ENCODE measurements around the gene TNC.

The TNC gene

GRCh38 chr9:115103746-115104477, 14.0 kb downstream of the TNC start:
- DNase-seq (ENCODE audit: low read depth, low spot score): no peak

GRCh38 chr9:115099901-115100300, 18.1 kb downstream of the TNC start:
- peak; percentile 66 for DNase-seq (ENCODE audit: low read depth, low spot score)

DNA sequence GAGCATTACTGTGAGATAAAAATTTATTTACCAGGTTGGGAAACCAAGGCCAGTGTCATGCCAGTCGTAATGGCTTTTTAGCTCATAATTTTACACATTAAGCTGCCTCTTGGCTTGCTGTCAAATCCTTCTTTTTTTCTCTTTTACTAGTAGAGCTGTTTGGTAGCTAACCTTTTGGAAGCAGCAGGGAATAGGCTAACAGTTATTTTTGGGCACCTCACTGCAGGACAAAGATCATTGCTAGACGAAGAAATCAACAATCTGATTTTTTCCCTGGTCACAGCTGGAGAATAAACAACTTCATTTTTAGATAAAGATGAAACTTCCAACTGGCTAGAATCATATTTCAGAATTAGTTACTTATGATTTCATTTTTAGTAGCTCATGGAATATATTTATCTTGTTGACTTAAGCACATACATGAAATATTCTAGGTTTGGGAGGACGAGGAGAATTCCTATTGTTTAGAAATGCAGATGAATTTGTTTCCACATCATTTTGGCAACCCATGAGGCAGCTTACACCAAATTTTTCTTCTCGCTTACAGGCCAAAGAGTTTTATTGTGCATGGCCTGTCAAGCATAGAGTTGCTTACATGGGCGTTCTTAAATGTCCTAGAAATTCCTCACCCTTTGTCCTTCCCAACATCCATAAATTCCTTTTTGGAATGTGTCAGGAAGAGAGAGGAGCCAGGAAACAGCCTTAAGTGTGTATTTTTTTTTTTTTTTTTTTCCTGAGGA, 19.6 kb downstream of the TNC start:
- DNase-seq (ENCODE audit: low read depth, low spot score): no peak

DNA sequence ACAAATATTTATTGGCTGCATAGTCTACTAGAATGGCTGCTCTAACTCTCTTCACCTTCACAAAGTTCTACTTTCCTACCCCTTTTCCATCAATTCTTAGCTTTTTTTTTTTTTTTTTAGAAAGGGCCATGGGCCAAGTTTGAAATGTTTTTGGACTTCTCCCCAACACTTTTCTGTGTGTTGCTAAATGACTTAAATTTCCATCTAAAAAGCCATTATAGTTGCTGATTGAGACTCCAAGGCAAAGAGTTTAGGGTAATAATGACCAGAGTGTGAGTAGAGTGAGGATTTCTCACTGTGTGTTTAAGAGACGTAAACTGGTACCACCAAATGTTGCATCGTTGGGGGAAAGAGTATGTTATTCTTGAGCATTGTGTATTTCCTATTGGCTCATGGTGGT, 24.4 kb downstream of the TNC start:
- DNase-seq (ENCODE audit: low read depth, low spot score): no peak

GRCh38 chr9:115090486-115090885, 27.5 kb downstream of the TNC start:
- DNase-seq (ENCODE audit: low read depth, low spot score): no peak

DNA sequence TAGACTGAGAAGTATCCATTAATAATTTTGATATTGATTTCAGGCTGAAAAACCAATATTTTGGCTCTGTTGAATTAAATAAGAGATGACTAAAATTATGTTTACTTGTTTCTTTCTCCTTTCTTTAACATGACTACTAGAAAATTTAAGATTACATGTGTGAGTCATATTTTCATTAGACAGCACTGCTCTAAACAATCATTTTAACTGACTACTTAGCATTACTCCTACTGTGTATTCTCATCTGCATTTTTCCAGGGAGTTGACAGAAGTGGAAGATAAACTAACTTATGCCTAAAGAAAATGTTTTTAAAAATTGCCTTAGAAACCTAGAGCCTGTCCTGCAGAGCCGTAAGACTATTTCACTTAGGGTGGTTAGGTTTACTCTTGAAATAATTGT, 29.1 kb downstream of the TNC start:
- no peak for DNase-seq (ENCODE audit: low read depth, low spot score)

GRCh38 chr9:115086886-115087285, 31.1 kb downstream of the TNC start:
- no peak for DNase-seq (ENCODE audit: low read depth, low spot score)

DNA sequence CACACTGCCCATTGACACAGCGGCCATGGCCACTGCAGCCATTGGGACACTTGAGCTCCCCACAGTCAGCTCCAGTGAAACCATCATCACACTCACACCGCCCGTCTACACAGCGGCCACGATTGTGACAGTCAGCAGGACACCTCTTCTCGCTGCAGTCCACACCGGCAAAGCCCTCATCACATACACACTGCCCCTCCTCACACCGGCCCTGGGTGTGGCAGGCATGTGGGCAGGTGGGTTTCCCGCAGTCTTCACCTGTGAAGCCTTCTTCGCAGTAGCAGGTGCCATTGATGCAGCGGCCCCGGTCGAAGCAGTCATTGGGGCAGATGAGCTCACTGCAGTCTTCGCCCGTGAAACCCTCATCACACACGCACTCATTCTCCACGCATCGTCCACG, 31.5 kb downstream of the TNC start:
- DNase-seq (ENCODE audit: low read depth, low spot score): no peak

DNA sequence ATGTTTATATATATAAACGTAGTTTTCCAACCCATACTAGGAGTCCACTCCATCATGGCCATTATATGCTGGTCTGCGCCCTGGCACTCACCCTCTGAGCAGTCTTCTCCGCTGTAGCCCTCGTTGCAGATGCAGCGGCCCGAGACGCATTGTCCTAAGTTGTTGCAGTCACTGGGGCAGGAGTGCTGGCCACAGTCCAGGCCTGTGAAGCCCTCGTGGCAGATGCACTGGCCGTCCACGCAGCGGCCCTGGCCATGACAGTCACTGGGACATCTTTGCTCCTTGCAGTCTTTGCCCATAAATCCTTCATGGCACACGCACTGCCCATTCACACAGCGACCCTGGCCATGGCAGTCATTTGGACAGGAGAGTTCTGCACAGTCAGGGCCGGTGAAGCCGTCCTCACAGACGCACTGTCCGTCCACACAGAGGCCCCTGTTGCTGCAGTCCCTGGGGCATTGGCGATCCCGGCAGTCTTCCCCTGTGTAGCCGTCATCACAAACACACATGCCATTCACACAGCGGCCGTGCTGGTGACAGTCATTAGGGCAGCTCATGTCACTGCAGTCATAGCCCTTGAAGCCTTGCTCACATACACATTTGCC, 32.1 kb downstream of the TNC start:
- no peak for DNase-seq (ENCODE audit: low read depth, low spot score)

GRCh38 chr9:115084709-115085108, 33.2 kb downstream of the TNC start:
- no peak for DNase-seq (ENCODE audit: low read depth, low spot score)

GRCh38 chr9:115084157-115084556, 33.8 kb downstream of the TNC start:
- no peak for DNase-seq (ENCODE audit: low read depth, low spot score)

DNA sequence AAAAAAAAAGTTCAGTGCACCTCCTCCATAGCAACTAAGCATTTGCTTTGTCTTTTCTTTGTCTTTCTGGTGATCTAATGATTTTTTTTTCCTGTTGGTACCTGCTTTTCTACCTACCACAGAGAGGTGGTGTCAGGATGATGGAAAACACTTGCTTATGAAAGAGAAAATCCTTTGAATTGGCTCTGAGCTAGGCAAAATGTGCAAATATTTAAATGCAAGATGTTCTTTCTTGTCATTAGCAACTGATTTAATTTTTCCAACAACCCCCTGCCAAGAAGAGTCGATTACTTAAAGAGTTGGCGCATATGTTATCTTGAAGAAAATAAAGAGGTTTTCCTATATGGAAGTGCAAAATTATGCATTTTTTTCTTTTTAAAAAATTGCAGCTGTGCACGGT, 37.7 kb downstream of the TNC start:
- no peak for DNase-seq (ENCODE audit: low read depth, low spot score)

GRCh38 chr9:115079156-115079555, 38.8 kb downstream of the TNC start:
- DNase-seq (ENCODE audit: low read depth, low spot score): no peak

DNA sequence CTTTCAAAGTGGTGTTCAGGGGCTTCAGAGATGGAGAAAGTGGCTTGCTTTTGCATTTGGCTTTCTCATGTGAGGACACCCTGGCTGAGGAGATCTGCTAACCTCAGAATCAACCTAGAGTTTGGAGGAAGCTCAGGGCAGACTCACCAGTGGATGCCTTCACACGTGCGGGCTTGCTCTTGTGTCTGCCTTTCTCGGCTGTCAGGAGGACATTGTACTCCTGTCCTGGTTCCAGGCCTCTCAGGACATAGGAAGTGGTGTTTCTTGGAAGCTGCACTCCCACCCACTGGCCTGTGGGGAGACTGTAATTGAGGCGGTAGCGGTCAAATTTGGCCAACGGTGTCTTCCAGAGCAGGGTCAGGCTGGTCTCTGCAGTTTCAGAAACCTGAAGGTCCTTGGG, 44.5 kb downstream of the TNC start:
- DNase-seq (ENCODE audit: low read depth, low spot score): no peak

GRCh38 chr9:115071176-115071575, 46.8 kb downstream of the TNC start:
- DNase-seq (ENCODE audit: low read depth, low spot score): no peak

- no peak for DNase-seq (ENCODE audit: low read depth, low spot score)
Observed at GRCh38 chr9:115069771-115070170, 48.2 kb downstream of the TNC start.

- DNase-seq (ENCODE audit: low read depth, low spot score): no peak
Observed at GRCh38 chr9:115069302-115069701, 48.7 kb downstream of the TNC start.

GRCh38 chr9:115068031-115068430, 49.9 kb downstream of the TNC start:
- no peak for DNase-seq (ENCODE audit: low read depth, low spot score)

DNA sequence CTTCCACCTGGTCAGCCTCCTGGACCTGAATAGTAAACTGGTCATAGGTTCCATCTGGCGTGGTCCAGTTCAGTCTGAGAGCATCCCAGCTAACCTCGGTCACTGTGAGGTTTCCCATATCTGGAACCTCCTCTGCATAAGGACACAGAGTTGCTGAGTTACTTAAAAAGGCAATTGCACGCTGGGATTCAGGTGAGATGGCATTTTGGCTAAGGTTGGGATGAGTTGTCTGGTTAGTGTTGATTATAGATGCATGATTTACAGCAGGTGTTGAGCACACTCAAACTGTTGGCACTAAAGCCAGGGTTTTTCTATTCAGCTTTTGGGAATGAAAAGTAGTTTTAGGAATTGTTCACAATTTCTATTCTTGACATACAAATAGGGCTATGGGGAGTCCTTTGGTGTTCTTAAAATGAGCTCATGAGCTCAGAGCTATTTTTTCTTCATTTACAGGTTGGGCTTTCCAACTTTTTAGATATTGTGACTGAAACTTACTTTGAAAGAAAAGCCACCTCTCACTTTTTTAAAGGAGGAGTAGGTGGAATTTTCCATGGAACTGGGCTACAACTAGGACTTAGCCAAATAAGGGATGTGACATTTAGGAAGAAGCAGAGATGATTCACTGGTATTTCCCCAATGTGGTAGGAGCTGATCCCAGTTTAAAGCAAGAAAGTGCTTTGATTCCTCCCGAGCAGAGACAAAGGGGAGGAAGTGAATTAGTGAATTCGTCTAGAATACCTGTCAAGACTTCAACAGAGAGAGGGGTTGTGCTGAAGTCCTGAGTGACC, 54.7 kb downstream of the TNC start:
- peak; percentile 49 for DNase-seq (ENCODE audit: low read depth, low spot score)

GRCh38 chr9:115058684-115059315, 59.2 kb downstream of the TNC start:
- peak; percentile 69 for DNase-seq (ENCODE audit: low read depth, low spot score)

DNA sequence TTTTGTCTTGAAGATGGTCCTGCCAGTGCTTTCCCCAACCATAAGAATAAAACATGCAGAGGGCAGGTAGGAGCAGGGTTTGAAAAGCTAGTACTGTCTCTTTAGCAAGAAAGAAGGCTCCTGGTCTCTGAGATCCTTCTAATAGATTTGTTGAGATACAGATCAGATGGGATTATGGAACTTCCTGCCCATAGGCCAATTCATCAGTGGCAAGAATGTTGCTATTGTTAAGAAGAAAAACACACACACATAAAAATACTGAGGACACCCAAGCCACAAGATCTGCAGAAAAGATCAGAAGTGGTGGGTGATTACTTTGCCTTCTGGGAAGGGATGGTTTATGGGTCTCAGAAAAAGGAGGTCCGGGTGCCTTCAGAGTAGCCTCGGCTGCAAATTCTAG, 59.8 kb downstream of the TNC start:
- no peak for DNase-seq (ENCODE audit: low read depth, low spot score)

DNA sequence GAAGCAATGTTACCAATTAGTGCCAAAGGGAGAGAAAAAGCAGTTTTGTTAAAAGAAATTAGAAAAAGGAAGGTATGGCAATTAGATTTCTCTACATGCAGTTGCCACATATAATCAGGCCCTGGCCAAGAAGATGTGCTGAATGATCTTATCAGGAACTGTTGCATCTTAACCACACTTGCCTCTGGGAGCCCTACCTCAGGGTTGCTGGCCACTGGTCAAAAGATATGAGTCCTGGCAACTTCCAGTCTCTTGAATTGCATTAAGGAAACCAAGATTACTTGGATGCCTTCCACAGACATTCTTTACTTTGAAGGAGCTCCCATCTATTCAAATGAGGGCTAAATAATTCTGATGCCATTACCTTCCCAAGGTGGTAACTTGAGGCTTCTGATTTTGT, 60.4 kb downstream of the TNC start:
- DNase-seq (ENCODE audit: low read depth, low spot score): peak; percentile 88
